GM12892 (cell line): ENCODE data around the gene KRTAP5-1.
A peak's percentile ranks its signal among the peaks of the same experiment; 100 is the strongest.

Experiments
- DNase-seq: peaks from one replicate; pipeline ENCODE4 v3.0.0; 2011; ENCODE audit not compliant: insufficient read length
- FAIRE-seq: peaks from 2 replicates; lab custom pipeline; 2011; peaks lifted over from hg19 to GRCh38; lab: Jason Lieb, UNC
- POLR2A ChIP-seq: IDR thresholded peaks from 2 replicates; pipeline ENCODE4 v1.6.1; 2011; ENCODE audit warnings: low read depth, low read length, control low read depth
- POLR2AphosphoS5 ChIP-seq: IDR thresholded peaks from 2 replicates; pipeline ENCODE4 v1.6.1; 2011; ENCODE audit warnings: low read depth, low read length, control low read depth
- TAF1 ChIP-seq: IDR thresholded peaks from 2 replicates; pipeline ENCODE4 v1.6.1; 2011; ENCODE audit warnings: low read depth, mild to moderate bottlenecking, control low read depth, low read length, borderline replicate concordance

KRTAP5-1 gene

DNA sequence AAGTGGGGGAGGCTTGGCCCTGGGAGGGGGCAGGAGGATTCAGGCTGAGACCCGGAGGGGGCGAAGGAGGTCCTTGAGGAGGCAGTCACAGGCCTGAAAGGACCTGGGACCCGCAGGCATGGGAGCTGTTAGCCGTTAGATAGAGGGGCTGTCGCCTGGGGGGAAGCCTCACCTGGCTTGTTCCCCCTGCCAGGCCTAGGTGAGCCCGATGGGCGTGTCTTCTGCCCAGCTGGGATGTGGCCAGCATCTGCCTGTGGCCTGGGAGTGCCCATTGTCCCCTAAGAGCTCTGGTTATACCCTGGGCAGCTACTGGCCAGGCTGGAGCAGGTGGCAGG is 11.2 kb downstream of the KRTAP5-1 start:
- no peak for FAIRE-seq
- TF ChIP-seq TAF1 (no peak), POLR2A (no peak), POLR2AphosphoS5 (no peak)
- peak; percentile 19 for DNase-seq

DNA sequence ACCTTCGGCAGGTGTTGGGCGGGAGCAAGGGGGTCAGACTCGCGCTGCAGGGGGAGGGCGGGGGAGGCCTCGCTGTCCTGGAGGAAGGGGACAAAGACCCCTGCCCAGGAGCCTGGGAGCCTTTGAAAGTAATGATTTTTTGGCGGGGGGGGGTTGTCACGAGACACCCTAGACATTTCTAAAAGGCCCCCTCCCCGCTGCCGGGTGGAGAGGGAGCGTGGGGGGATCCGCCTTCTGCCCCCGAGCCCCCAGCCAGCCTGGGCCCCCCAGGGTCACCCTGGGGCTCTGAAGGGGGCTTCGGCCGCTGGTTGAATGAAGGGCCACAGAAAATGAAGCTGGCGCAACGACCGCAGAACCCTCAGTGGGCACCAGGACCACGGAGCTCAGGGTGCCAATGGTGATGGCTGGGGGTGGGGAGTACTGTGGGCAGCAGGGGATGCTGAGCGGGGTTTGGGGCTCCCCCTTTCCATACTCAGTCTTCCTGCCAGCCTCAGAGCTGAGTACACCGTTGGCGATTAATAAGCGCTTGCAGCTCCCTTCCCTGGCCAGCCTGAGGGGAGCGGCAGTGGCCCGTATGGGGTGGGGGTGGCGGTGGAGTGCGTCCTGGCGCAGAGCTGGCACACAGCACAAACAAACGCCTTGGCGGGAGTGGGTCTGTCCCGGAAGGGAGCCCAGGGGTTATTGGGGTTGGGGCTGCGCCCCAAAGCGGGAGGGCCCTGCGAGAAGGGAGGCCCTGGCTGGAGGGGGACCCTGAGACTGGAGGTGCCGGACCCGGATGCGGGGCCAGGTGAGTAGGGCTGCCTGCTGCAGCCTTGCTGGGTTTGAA is 11.8 kb downstream of the KRTAP5-1 start:
- peak; percentile 25 for DNase-seq
- FAIRE-seq: no peak
- TF ChIP-seq TAF1 (no peak), POLR2A (no peak), POLR2AphosphoS5 (no peak)

GRCh38 chr11:1572197-1573076 is 12.6 kb downstream of the KRTAP5-1 start, which contains the start of gene DUSP8:
Gene DUSP8 (minus strand): TSS chr11:1572271. CDS start chr11:1565826, 6,445 bp downstream.
- peak; percentile 67 for FAIRE-seq
- peak; percentile 90 for DNase-seq
- TF ChIP-seq POLR2A (no peak), POLR2AphosphoS5 (no peak), TAF1 (no peak)

- FAIRE-seq: no peak
- no peak for TF ChIP-seq POLR2AphosphoS5
- peak; percentile 16 for DNase-seq
Observed at GRCh38 chr11:1571760-1572196, 13.3 kb downstream of the KRTAP5-1 start.

DNA sequence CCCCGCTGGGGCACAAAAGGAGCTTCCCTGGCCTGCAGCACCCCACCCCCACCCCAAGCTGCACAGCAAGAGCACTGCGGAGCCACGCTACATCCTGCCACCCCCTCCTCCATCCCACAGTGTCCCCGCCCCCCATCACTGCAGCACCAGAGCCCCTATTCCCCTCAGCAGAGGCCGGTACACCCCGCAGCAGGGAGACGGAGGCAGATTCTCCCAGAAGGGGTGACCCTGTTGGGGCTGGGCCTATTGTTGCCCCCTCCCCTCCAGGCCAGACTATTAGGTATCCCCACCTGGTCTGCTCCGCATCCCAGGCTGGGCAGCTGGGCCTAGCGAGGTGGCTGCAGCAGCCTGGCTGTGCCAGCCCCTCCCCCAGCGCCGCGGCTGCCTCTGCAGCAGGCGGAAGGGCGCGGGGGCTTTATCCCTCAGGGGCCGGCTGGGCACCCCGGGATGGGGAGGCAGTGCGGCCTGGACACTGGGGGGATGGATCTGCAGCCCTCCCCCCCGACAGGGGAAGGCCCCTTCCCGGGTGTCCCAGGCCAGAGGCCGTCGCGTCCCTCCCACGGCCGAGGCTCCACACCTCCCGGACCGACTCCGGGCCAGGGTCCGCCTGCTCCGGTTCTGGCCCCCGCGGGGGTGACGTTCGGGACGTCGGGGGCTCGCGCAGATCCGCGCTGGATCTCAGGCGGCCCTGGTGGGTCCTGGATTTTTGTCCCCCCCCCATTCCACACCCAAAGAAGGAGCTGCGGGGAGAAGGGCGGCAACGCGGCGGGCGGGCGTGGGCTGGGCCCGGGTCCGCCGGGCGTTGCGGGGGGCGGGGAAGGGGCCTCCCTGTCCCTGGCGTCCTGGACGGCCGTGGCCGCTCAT is 14.0 kb downstream of the KRTAP5-1 start:
- no peak for TF ChIP-seq POLR2AphosphoS5
- TF ChIP-seq TAF1: no peak
- TF ChIP-seq POLR2A: no peak
- FAIRE-seq (no peak), DNase-seq (peak; percentile 18)

DNA sequence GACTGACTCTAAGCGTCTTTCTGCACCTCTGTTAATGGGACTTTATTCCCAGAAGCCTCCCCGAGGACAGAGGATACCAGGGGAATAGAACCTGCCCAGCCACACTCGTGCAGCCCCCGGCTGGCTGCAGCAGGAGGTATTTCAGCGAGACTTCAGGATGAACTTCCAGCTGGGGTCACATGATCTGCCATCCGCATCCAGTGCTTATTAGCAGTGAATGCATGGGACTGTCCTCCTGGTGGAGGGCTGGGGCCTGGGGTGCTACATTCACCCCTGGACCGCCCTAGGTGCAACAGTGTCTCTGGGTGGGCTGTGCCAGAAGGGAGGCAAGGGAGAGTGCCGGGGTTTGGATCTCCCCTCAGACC is 14.6 kb downstream of the KRTAP5-1 start:
- DNase-seq: no peak
- FAIRE-seq: no peak
- no peak for TF ChIP-seq POLR2AphosphoS5
- no peak for TF ChIP-seq POLR2A
- no peak for TF ChIP-seq TAF1

DNA sequence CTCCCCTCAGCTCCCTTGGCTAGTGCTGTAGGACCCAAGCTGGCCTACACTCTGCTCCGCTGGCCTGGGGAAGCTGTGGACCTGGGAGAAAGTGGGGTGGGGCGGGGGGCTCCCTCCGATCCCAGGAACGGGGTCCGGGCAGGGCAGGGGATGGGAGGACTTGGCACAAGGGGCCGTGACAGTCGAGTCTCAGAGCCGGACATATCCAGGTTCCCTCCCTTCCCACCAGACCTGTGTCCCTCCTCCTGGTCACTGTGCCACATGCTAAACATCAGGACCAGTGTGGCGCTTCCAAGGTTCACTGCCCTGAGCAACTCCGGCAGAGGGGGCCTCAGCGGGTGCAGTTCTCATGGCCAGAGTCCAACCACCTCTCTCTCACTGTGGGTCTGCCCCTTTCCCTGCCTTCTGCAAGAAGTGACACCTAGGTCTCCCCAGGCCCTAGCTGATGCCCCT is 15.1 kb downstream of the KRTAP5-1 start:
- TF ChIP-seq POLR2AphosphoS5: no peak
- TF ChIP-seq POLR2A: no peak
- no peak for TF ChIP-seq TAF1
- DNase-seq (no peak), FAIRE-seq (no peak)

GRCh38 chr11:1569251-1569780 is 15.8 kb downstream of the KRTAP5-1 start:
- DNase-seq (no peak), FAIRE-seq (no peak)
- TF ChIP-seq POLR2A: no peak
- no peak for TF ChIP-seq TAF1
- TF ChIP-seq POLR2AphosphoS5: no peak

DNA sequence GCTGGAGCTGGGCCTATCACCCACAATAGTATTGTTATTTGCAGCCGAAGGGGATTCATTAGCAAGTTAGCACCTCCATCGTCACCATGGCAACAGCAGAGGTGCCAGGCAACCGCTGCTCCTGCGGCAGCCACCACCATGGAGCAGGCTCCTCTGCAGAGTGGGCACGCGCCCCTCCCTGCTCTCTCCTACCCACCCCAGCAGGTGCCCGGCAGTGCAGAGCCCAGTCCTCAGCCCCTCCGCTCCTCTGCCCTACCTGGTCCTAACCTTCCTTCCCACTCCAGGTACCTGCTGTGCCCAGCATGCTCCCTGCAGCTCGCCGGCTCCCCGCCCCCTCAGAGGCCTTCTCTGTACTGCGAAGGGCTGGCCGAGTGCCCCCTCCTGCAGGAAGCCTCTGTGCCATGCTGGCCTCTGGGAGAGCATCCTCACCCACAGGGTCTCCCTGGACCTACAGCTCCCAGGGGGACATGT is 16.6 kb downstream of the KRTAP5-1 start:
- no peak for TF ChIP-seq TAF1
- TF ChIP-seq POLR2AphosphoS5: no peak
- TF ChIP-seq POLR2A: no peak
- DNase-seq (no peak), FAIRE-seq (no peak)

GRCh38 chr11:1567721-1568100 is 17.4 kb downstream of the KRTAP5-1 start:
- DNase-seq: no peak
- TF ChIP-seq POLR2A: no peak
- TF ChIP-seq POLR2AphosphoS5: no peak
- TF ChIP-seq TAF1: no peak
- FAIRE-seq: no peak

- DNase-seq (no peak), FAIRE-seq (no peak)
- no peak for TF ChIP-seq POLR2A
- TF ChIP-seq TAF1: no peak
- no peak for TF ChIP-seq POLR2AphosphoS5
Observed at GRCh38 chr11:1567052-1567720, 17.9 kb downstream of the KRTAP5-1 start.
